ENCODE results near the gene UBQLN1.

The UBQLN1 gene

DNA sequence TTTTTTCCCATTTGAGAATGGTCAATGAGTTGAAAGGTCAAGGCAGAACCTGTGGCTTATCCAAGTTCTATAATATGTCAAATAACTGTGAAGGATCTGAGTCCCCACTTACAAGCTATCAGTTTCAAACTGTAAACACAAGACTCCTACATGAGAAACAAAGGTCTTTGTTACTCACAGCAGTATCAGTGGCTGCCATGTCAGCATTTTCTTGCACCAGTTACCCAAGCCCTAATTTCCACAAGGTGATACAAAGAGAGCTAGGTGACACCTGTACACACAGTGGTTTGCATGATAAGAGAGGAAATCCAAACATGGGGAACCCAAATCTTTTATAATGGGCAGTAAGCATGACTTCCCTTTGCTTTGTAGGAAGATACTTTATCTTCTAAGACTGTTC, 8.0 kb upstream of the UBQLN1 start:
- no peak for TF ChIP-seq ZBTB7A (IDR thresholded peaks at IDR 0.05; ENCODE audit: low read depth)
- TF ChIP-seq USF1 (IDR thresholded peaks at IDR 0.05): no peak
- TF ChIP-seq TAF1 (IDR thresholded peaks at IDR 0.05; ENCODE audit: low read depth): no peak
- no peak for TF ChIP-seq CEBPB (IDR thresholded peaks at IDR 0.05)
- TF ChIP-seq CREB1 (IDR thresholded peaks at IDR 0.05; ENCODE audit: low read depth): no peak
- TF ChIP-seq TCF12 (IDR thresholded peaks at IDR 0.05; ENCODE audit: low read depth): no peak
- TF ChIP-seq YY1 (IDR thresholded peaks at IDR 0.05; ENCODE audit: low read depth): no peak
- no peak for TF ChIP-seq FOXM1 (IDR thresholded peaks at IDR 0.05; ENCODE audit: borderline replicate concordance, low read depth)

DNA sequence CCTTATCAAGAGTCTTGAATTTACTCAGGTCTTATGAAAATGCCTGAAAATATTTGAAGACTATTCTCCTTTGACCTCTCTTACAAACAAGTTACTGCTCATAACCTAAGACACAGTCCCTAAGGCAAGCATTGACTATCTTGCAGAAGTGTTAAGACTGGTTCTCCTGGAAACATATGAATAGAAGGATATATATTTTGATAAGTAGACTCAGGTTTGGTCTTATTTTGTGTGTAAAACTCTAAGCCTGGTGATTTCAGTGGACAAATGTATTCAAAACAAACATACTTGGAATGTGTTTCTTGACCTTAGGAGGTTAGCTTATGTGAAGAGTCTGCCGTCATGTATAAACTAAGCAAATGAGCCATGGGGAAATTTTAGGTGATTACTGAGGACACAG, 7.5 kb upstream of the UBQLN1 start:
- TF ChIP-seq MAX (IDR thresholded peaks at IDR 0.05) (no peak), TCF12 (IDR thresholded peaks at IDR 0.05; ENCODE audit: low read depth) (no peak), USF1 (IDR thresholded peaks at IDR 0.05) (no peak), TEAD4 (IDR thresholded peaks at IDR 0.05) (no peak)

- no peak for TF ChIP-seq RAD21 (IDR thresholded peaks at IDR 0.05; ENCODE audit: low read depth)
- no peak for TF ChIP-seq MAX (IDR thresholded peaks at IDR 0.05)
- TF ChIP-seq EP300 (IDR thresholded peaks at IDR 0.05; ENCODE audit: borderline replicate concordance): no peak
- TF ChIP-seq CREB1 (IDR thresholded peaks at IDR 0.05; ENCODE audit: low read depth): no peak
- TF ChIP-seq CEBPB (IDR thresholded peaks at IDR 0.05): peak; percentile 39; the same call in 1 of the 2 replicates
Observed at GRCh38 chr9:83714329-83714728, 6.6 kb upstream of the UBQLN1 start.

DNA sequence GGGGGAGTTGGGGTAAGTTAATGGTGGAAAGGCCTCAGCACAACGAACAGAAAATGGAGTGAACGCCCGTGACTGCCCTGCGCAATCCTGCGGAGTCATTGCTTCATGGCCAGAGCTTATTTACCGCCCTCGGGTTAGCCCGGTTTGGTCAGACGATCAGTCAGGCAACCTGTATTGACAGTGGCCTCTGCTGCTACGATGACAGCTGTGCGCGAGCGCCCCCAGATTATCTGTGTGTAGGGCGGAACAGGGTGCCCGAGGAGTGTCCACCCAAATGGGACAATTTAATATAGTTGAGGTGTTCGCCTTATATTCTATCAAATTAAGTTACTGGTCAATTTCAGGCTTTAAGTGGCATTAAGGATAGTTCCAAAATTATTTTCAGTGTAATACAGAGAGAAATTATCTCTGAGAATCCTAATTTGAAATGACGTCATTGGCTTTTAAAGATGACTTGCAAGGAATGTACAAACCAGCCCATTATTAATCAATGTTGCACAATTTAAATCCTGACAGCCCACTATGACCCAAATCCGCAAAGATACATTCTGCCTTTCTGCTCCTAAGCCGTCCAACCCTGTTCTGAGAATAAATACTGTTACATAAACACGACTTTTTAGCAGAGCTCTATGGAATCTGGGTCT, 879 bp upstream of the UBQLN1 start:
- no peak for TF ChIP-seq YY1 (IDR thresholded peaks at IDR 0.05; ENCODE audit: low read depth)
- no peak for TF ChIP-seq ZBTB7A (IDR thresholded peaks at IDR 0.05; ENCODE audit: low read depth)
- no peak for TF ChIP-seq REST (IDR thresholded peaks at IDR 0.05; ENCODE audit: low read depth)
- peak; percentile 16; the same call in 1 of the 2 replicates for TF ChIP-seq RAD21 (IDR thresholded peaks at IDR 0.05; ENCODE audit: low read depth)

DNA sequence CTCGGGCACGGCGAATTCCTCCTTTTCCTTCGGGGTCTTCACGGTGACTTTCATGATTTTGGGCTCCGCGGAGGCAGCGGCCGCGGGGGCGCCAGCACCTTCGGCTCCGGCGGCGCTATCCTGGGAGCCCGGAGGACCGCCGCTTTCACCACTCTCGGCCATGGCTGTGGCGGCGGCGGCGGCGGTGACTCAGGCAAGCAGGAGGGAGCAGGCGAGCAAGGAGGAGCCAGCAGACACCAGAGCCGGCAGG, 315 bp downstream of the UBQLN1 start:
- TF ChIP-seq USF1 (IDR thresholded peaks at IDR 0.05) (no peak), YY1 (IDR thresholded peaks at IDR 0.05; ENCODE audit: low read depth) (peak; percentile 79)

DNA sequence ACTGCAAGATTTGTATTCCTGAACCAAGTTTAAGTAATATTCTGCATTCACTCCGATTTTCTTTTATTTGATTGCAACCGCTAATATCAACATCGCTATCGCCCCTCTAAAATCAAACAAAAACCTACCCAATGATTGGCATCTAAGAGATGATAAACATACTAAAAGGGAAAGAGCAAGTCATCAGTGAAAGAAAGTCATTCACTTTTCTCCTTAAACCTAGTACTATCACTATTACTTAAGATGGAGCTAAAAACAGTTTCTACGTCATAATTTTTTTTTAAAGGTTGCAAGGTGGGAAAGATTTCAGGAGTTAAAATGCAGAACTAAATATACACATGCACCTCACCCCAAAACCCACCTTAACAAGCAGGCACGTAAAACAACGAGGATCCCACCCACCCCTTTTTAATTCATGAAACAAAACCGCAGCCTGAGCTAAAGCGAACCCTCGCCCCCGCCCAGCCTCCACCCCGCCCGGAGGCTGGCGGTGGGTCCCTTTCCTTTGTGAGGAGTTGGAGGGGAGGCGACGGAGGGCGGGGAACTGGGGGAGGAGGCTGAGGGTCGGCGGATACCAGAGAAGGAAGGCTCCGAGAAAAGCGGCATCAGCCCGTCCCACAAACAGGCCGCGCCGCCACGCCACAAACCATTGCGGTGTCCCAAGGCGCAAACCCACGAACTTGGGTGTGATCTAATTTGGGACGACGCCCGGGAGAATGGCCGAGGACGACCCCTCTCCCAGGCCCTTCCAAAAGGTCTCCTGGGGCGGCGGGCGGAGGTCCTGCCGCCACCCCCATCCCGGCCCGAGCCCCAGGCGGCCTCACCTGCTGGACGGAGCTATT, 861 bp downstream of the UBQLN1 start:
- peak; percentile 18; the same call in 1 of the 2 replicates for TF ChIP-seq ZBTB7A (IDR thresholded peaks at IDR 0.05; ENCODE audit: low read depth)
- TF ChIP-seq TEAD4 (IDR thresholded peaks at IDR 0.05): no peak

GRCh38 chr9:83705219-83705651, 2.5 kb downstream of the UBQLN1 start:
- 0 out of 2 replicates have a peak, but pooled peaks have one; percentile 20 for TF ChIP-seq CEBPB (IDR thresholded peaks at IDR 0.05)

GRCh38 chr9:83701769-83702168, 6.0 kb downstream of the UBQLN1 start:
- no peak for TF ChIP-seq RAD21 (IDR thresholded peaks at IDR 0.05; ENCODE audit: low read depth)
- TF ChIP-seq USF1 (IDR thresholded peaks at IDR 0.05): no peak

- TF ChIP-seq YY1 (IDR thresholded peaks at IDR 0.05; ENCODE audit: low read depth) (no peak), CREB1 (IDR thresholded peaks at IDR 0.05; ENCODE audit: low read depth) (no peak), REST (IDR thresholded peaks at IDR 0.05; ENCODE audit: low read depth) (no peak)
Observed at GRCh38 chr9:83701286-83701685, 6.5 kb downstream of the UBQLN1 start.

Measured in Ishikawa (cell line).